Hepatocyte (in vitro differentiated cells): ENCODE measurements around the gene ZFYVE28. TPM values are rescaled to one million over a fixed set of nuclear protein-coding genes. Genes with fewer than 3 reads are reported as not detected.

ENCODE experiments used
- DNase-seq: peaks from one replicate; pipeline ENCODE4 v3.0.0-alpha.2; 2016; ENCODE audit warnings: low spot score
- H2AFZ ChIP-seq: fragments of 200-600 bp; sonication (generic); 2 replicates; pipeline ENCODE4 v1.6.0; 2016; ENCODE audit warnings: antibody characterized with exemption, mild to moderate bottlenecking
- H3K27ac ChIP-seq: fragments of 200-600 bp; sonication (generic); 2 replicates; pipeline ENCODE4 v1.5.1; 2016; ENCODE audit warnings: mild to moderate bottlenecking
- H3K27me3 ChIP-seq: fragments of 200-600 bp; sonication (generic); 2 replicates; pipeline ENCODE4 v1.6.1; 2016
- H3K36me3 ChIP-seq: fragments of 200-600 bp; sonication (generic); replicated peaks from 2 replicates; pipeline ENCODE4 v1.5.1; 2016; ENCODE audit warnings: low read depth; ENCODE audit not compliant: insufficient read depth
- H3K4me1 ChIP-seq: fragments of 200-600 bp; sonication (generic); 2 replicates; pipeline ENCODE4 v1.5.1; 2016; ENCODE audit warnings: mild to moderate bottlenecking, moderate library complexity; ENCODE audit not compliant: insufficient read depth
- H3K4me2 ChIP-seq: fragments of 200-600 bp; sonication (generic); 2 replicates; pipeline ENCODE4 v1.6.0; 2016
- H3K4me3 ChIP-seq: fragments of 200-600 bp; sonication (generic); 2 replicates; pipeline ENCODE4 v1.5.1; 2016; ENCODE audit warnings: mild to moderate bottlenecking
- H3K79me2 ChIP-seq: fragments of 200-600 bp; sonication (generic); 2 replicates; pipeline ENCODE4 v1.6.0; 2017; ENCODE audit warnings: mild to moderate bottlenecking
- H3K9me2 ChIP-seq: fragments of 200-600 bp; sonication (generic); replicated peaks from 2 replicates; pipeline ENCODE4 v1.6.0; 2017; ENCODE audit warnings: mild to moderate bottlenecking; ENCODE audit not compliant: insufficient read depth
- H3K9me3 ChIP-seq: fragments of 200-600 bp; sonication (generic); 2 replicates; pipeline ENCODE4 v1.5.1; 2016; ENCODE audit warnings: low read depth, mild to moderate bottlenecking
- H4K20me1 ChIP-seq: fragments of 200-600 bp; sonication (generic); 2 replicates; pipeline ENCODE4 v1.6.0; 2016; ENCODE audit warnings: mild to moderate bottlenecking; ENCODE audit not compliant: insufficient read depth, poor library complexity, severe bottlenecking
- EZH2 ChIP-seq: fragments of 200-600 bp; sonication (generic); IDR thresholded peaks from 2 replicates; pipeline ENCODE4 v1.6.1; 2016; ENCODE audit warnings: antibody characterized with exemption, mild to moderate bottlenecking, borderline replicate concordance
- EZH2phosphoT487 ChIP-seq: fragments of 200-600 bp; sonication (generic); IDR thresholded peaks from one replicate; pipeline ENCODE4 v1.6.1; 2018; ENCODE audit warnings: antibody characterized with exemption, mild to moderate bottlenecking, low read depth, moderate library complexity; ENCODE audit not compliant: unreplicated experiment, severe bottlenecking
- WGBS: methylation state at CpG from one replicate; pipeline ENCODE4 v1.1.6; 2016; ENCODE audit warnings: low lambda C conversion rate; ENCODE audit errors: missing lambda C conversion rate; 5-methylcytosine and 5-hydroxymethylcytosine counted together
- polyA plus RNA-seq: library from polyadenylated mRNA; unstranded; fragments of >200 nt; fragmentation: Nextera tagmentation; extraction: Ambion mirVana; gene quantifications from 2 replicates; pipeline ENCODE4 v1.2.1, GENCODE V29; 2016
- total RNA-seq: library from RNA; depleted of rRNA; stranded (reverse); fragments of >200 nt; gene quantifications from 2 replicates; pipeline ENCODE4 v1.2.3, GENCODE V29; 2014
- TF ChIP-seq, protein P1 (sequence below): fragments of 200-600 bp; sonication (generic); IDR thresholded peaks from 2 replicates; pipeline ENCODE4 v1.5.1; 2016; ENCODE audit warnings: antibody characterized with exemption, mild to moderate bottlenecking; ENCODE audit not compliant: poor library complexity

The ZFYVE28 gene
- total and polyA plus RNA-seq, 2 experiments from 2014 or later: 2.2 to 3.4 TPM

DNA sequence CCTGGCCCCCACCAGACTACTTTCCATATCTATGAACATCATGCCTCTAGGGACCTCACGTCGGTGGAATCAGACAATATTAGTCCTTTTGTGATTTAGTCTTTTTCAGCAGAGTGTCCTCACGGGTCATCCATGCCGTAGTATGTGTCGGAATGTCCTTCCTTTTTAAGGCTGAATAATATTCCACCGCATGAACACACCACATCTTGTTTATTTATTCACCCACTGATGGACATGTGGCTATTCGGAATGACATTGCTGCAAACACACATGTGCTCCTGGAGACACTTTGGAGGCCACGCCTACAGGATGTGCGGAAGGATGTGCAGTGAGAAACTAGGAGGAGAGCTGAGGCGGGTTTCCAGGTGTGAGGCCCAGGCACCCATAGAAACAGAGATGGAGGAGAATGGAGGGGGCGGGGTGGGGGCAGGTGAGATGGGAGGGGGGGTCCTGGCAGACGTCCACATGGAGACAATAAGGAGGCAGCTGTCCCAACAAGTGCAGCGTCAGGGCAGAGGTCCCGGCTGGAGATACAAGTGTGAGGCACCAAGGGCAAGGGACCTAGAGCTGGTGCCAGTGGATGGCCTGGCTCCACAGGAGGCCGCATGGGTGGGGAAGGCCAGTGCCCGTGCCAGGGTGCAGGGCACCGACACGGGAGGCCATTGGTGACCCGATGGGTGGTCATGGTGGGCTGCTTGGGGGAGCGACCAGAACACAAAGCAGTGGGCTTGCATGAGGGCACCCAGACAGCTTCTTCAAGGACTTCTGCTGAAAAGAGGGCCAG lies 20.7 kb downstream of the ZFYVE28 start:
- H3K4me2 ChIP-seq: no peak overlapping the region
- WGBS: 81% methylated on average over 17 of the region's 20 CpGs
- peaks cover 8% of the 10 kb centered on the region for H3K4me1 ChIP-seq
- TF ChIP-seq EZH2: no peak
- no peak for TF ChIP-seq EZH2phosphoT487
- no peaks in the 10 kb centered on the region for H4K20me1 ChIP-seq
- no peaks in the 10 kb centered on the region for H3K9me3 ChIP-seq
- H3K36me3 ChIP-seq: no peaks in the 10 kb centered on the region
- no peak overlapping the region for H3K27ac ChIP-seq
- no peaks in the 10 kb centered on the region for H3K27me3 ChIP-seq
- no peak overlapping the region for H3K4me3 ChIP-seq
- H3K79me2 ChIP-seq: no peaks in the 10 kb centered on the region
- H2AFZ ChIP-seq: no peak overlapping the region
- H3K9me2 ChIP-seq: no peaks in the 10 kb centered on the region
- no peak for DNase-seq

DNA sequence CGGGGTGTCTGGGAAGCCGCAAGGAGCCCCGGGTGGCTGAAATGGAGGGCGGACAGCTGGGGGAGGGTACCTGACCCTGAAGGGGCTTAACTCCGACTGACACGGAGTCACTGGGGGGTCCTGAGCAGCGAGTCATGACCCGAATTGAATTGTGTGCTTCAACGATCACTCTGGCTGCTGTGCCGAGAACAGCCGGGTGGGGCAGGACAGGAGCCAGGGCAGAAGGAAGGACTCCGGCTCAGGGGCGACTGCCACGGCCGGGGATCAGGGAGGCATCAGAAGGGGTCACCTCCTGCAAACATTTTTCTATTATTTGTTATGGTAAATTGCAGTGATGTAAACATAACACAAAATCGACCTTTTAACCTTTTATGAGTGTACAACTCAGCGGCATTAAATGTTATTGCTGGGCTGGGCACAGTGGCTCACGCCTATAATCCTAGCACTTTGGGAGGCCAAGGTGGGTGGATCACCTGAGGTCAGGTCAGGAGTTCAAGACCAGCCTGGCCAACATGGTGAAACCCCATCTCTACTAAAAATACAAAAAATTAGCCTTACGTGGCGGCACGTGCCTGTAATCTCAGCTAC lies 21.6 kb downstream of the ZFYVE28 start:
- 71% methylated on average over 19 of the region's 21 CpGs for WGBS
- H3K9me2 ChIP-seq: no peaks in the 10 kb centered on the region
- H3K36me3 ChIP-seq: no peaks in the 10 kb centered on the region
- no peak overlapping the region for H3K27ac ChIP-seq
- TF ChIP-seq EZH2 (no peak), EZH2phosphoT487 (no peak)
- TF ChIP-seq, protein P1, sequence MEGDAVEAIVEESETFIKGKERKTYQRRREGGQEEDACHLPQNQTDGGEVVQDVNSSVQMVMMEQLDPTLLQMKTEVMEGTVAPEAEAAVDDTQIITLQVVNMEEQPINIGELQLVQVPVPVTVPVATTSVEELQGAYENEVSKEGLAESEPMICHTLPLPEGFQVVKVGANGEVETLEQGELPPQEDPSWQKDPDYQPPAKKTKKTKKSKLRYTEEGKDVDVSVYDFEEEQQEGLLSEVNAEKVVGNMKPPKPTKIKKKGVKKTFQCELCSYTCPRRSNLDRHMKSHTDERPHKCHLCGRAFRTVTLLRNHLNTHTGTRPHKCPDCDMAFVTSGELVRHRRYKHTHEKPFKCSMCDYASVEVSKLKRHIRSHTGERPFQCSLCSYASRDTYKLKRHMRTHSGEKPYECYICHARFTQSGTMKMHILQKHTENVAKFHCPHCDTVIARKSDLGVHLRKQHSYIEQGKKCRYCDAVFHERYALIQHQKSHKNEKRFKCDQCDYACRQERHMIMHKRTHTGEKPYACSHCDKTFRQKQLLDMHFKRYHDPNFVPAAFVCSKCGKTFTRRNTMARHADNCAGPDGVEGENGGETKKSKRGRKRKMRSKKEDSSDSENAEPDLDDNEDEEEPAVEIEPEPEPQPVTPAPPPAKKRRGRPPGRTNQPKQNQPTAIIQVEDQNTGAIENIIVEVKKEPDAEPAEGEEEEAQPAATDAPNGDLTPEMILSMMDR: no peak
- no peak overlapping the region for H2AFZ ChIP-seq
- H3K9me3 ChIP-seq: no peaks in the 10 kb centered on the region
- H3K79me2 ChIP-seq: no peaks in the 10 kb centered on the region
- H3K4me2 ChIP-seq: no peak overlapping the region
- H4K20me1 ChIP-seq: no peaks in the 10 kb centered on the region
- no peak overlapping the region for H3K4me3 ChIP-seq
- H3K4me1 ChIP-seq: peaks cover 4% of the 10 kb centered on the region
- H3K27me3 ChIP-seq: no peaks in the 10 kb centered on the region
- DNase-seq: no peak

- TF ChIP-seq, protein P1: no peak
- TF ChIP-seq EZH2phosphoT487: no peak
- TF ChIP-seq EZH2: no peak
- Histone ChIP-seq H3K79me2 (no peaks in the 10 kb centered on the region), H3K36me3 (no peaks in the 10 kb centered on the region), H3K9me2 (no peaks in the 10 kb centered on the region), H3K4me2 (no peak overlapping the region), H4K20me1 (no peaks in the 10 kb centered on the region), H3K4me1 (peaks cover 10% of the 10 kb centered on the region), H2AFZ (no peak overlapping the region), H3K27me3 (no peaks in the 10 kb centered on the region), H3K27ac (no peak overlapping the region), H3K9me3 (no peaks in the 10 kb centered on the region), H3K4me3 (no peak overlapping the region)
- DNase-seq: no peak
- 79% methylated on average over 9 of the region's 9 CpGs for WGBS
These were observed 22.9 kb downstream of the ZFYVE28 start for GRCh38 chr4:2395584-2395983.

DNA sequence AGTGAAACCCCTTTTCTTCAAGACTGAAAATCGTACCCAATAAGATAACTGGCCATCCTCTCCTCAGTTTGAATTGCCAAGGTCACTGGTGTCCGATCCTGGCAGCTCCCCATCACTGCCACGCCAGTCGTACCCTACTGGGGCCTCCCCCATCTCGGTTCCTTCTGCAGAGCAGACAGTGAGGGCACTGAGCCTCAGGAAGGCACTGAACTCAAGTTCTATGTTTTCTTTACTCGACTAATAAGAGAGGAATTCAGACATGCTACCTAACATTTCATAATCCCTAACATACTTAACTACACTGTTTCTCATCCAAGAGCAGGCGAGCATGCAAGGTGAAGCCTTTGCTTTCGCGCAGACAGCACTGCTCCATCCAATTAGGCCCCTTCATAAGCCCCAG lies 23.4 kb downstream of the ZFYVE28 start:
- no peak for TF ChIP-seq EZH2phosphoT487
- no peak for TF ChIP-seq EZH2
- TF ChIP-seq, protein P1: no peak
- DNase-seq: no peak
- no peak overlapping the region for H3K4me3 ChIP-seq
- no peaks in the 10 kb centered on the region for H3K9me3 ChIP-seq
- no peaks in the 10 kb centered on the region for H4K20me1 ChIP-seq
- no peaks in the 10 kb centered on the region for H3K36me3 ChIP-seq
- no peak overlapping the region for H3K4me2 ChIP-seq
- H3K9me2 ChIP-seq: no peaks in the 10 kb centered on the region
- no peak overlapping the region for H2AFZ ChIP-seq
- no peaks in the 10 kb centered on the region for H3K27me3 ChIP-seq
- H3K4me1 ChIP-seq: peaks cover 10% of the 10 kb centered on the region
- no peaks in the 10 kb centered on the region for H3K79me2 ChIP-seq
- H3K27ac ChIP-seq: no peak overlapping the region
- 92% methylated on average over 9 of the region's 9 CpGs for WGBS
